ENCODE data around the gene SPG11.
"Not testable (repeated sequence)": the region's sequence is repeated elsewhere in the genome, so short reads cannot be mapped to it uniquely, and the experiment has no call there.

Gene SPG11

GRCh38 chr15:44550256-44550655, 113.2 kb downstream of the SPG11 start:
- DNase-seq, result no peak

GRCh38 chr15:44549152-44549551, 114.3 kb downstream of the SPG11 start:
- DNase-seq, result not testable (repeated sequence)

- no peak for DNase-seq
Measured at GRCh38 chr15:44545913-44546802, 117.3 kb downstream of the SPG11 start.

GRCh38 chr15:44544745-44545144, 118.7 kb downstream of the SPG11 start:
- DNase-seq, result not testable (repeated sequence)

GRCh38 chr15:44542596-44542995, 120.9 kb downstream of the SPG11 start:
- no peak for DNase-seq

- DNase-seq, result no peak
Measured at GRCh38 chr15:44541282-44541958, 122.0 kb downstream of the SPG11 start.

GRCh38 chr15:44537735-44538240, 125.7 kb downstream of the SPG11 start:
- peak; percentile 25 for DNase-seq

- DNase-seq, result no peak
Measured at GRCh38 chr15:44536962-44537734, 126.3 kb downstream of the SPG11 start, which contains the start of gene EIF3J. Gene EIF3J, plus strand, starts transcription at chr15:44537147. Its CDS starts 48 bp downstream, at chr15:44537195.

- peak; percentile 92 for DNase-seq
Measured at GRCh38 chr15:44536302-44536961, 127.0 kb downstream of the SPG11 start.

GRCh38 chr15:44535523-44536301, 127.8 kb downstream of the SPG11 start:
- peak; percentile 49 for DNase-seq

- DNase-seq, result no peak
Measured at GRCh38 chr15:44535092-44535491, 128.4 kb downstream of the SPG11 start.

- no peak for DNase-seq
Measured at GRCh38 chr15:44532689-44533088, 130.8 kb downstream of the SPG11 start.

GRCh38 chr15:44532275-44532674, 131.2 kb downstream of the SPG11 start:
- DNase-seq, result not testable (repeated sequence)

GRCh38 chr15:44530653-44531052, 132.8 kb downstream of the SPG11 start:
- DNase-seq, result no peak

- no peak for DNase-seq
Measured at GRCh38 chr15:44529864-44530604, 133.4 kb downstream of the SPG11 start.

- DNase-seq, result no peak
Measured at GRCh38 chr15:44527241-44527640, 136.2 kb downstream of the SPG11 start.

- DNase-seq, result no peak
Measured at GRCh38 chr15:44525018-44525417, 138.4 kb downstream of the SPG11 start.

- DNase-seq, result no peak
Measured at GRCh38 chr15:44519537-44519936, 143.9 kb downstream of the SPG11 start.

GRCh38 chr15:44516436-44516835, 147.0 kb downstream of the SPG11 start:
- no peak for DNase-seq

Data from NCI-H146 (cell line).